ENCODE measurements around the gene HLA-A.

GRCh38 chr6:29959467-29959866 lies 17.1 kb downstream of the HLA-A start:
- TF ChIP-seq CTCF (IDR thresholded peaks at IDR 0.05) = no peak
- TF ChIP-seq POLR2A (IDR thresholded peaks at IDR 0.05) = no peak

Measured in heart left ventricle (tissue), 13 donors.